Measurements from ENCODE around the gene TTF1. TPM values are rescaled to one million over a fixed set of nuclear protein-coding genes. Genes with fewer than 3 reads are reported as not detected.

Gene TTF1
- total RNA-seq, 1 experiment from 2014 or later, result 23.8 TPM

GRCh38 chr9:132410642-132411041 is 4.0 kb upstream of the TTF1 start:
- TF ChIP-seq ATF6 (CRISPR knock-in tag; IDR thresholded peaks at IDR 0.05) (no peak), E2F1 (CRISPR knock-in tag; IDR thresholded peaks at IDR 0.05) (no peak), ERG (CRISPR knock-in tag; IDR thresholded peaks at IDR 0.05) (no peak), NFATC4 (CRISPR knock-in tag; IDR thresholded peaks at IDR 0.05) (no peak), ZNF423 (CRISPR knock-in tag; IDR thresholded peaks at IDR 0.05) (no peak), NFYB (CRISPR knock-in tag; conservative IDR thresholded peaks at IDR 0.05; ENCODE audit: low read depth) (no peak), FOXP1 (CRISPR knock-in tag; IDR thresholded peaks at IDR 0.05; ENCODE audit: borderline replicate concordance) (no peak), RORB (CRISPR knock-in tag; IDR thresholded peaks at IDR 0.05) (no peak), MYBL2 (CRISPR knock-in tag; IDR thresholded peaks at IDR 0.05) (0 out of 2 replicates have a peak, but pooled peaks have one; percentile 26), ETV6 (CRISPR knock-in tag; IDR thresholded peaks at IDR 0.05) (no peak), ZNF219 (CRISPR knock-in tag; IDR thresholded peaks at IDR 0.05; ENCODE audit: borderline replicate concordance) (no peak), ZMAT4 (CRISPR knock-in tag; IDR thresholded peaks at IDR 0.05) (no peak), CREM (CRISPR knock-in tag; IDR thresholded peaks at IDR 0.05) (no peak), ZNF671 (CRISPR knock-in tag; IDR thresholded peaks at IDR 0.05) (no peak), CTCF (IDR thresholded peaks at IDR 0.05) (no peak), SP1 (CRISPR knock-in tag; conservative IDR thresholded peaks at IDR 0.05) (0 out of 2 replicates have a peak, but pooled peaks have one; percentile 39), KAT7 (CRISPR knock-in tag; IDR thresholded peaks at IDR 0.05; ENCODE audit: borderline replicate concordance) (no peak)
- H3K4me1 Mint-ChIP-seq, result peaks cover 44% of the 10 kb centered on the region
- ChIA-PET CTCF (interaction anchor here (0.5 to 1.9 kb wide), 20 partner anchors 42 to 534 kb away, joined by 3 to 12 read pairs (median 4); partner anchors contain the start of genes BARHL1, SETX and SPACA9), POLR2A (interaction anchor here (0.5 to 0.6 kb wide), 3 partner anchors 55 to 259 kb away, joined by 3 read pairs; no protein-coding TSS in a partner anchor)
- H3K4me3 Mint-ChIP-seq, result peak overlapping the region; percentile 72
- ATAC-seq (no peak; the same call in 1 of the 2 replicates), DNase-seq (ENCODE audit: low spot score) (no peak)
- no peak overlapping the region for H3K27ac Mint-ChIP-seq
- no peaks in the 10 kb centered on the region for H3K9me3 Mint-ChIP-seq
- H3K27me3 Mint-ChIP-seq (ENCODE audit: low read depth), result peaks cover 30% of the 10 kb centered on the region
- no peaks in the 10 kb centered on the region for H3K36me3 Mint-ChIP-seq

- POLR2A ChIA-PET, result interaction anchor here (0.5 to 0.6 kb wide), 3 partner anchors 54 to 259 kb away, joined by 3 read pairs; no protein-coding TSS in a partner anchor
- CTCF ChIA-PET, result interaction anchor here (0.6 to 1.9 kb wide), 19 partner anchors 42 to 535 kb away, joined by 3 to 12 read pairs (median 4); partner anchors contain the start of genes BARHL1, SETX and SPACA9
Measured at GRCh38 chr9:132409828-132410528, 3.3 kb upstream of the TTF1 start, which contains the start of gene CFAP77. TSS of gene CFAP77 (plus strand) at chr9:132410211. CDS start at chr9:132410272, 61 bp downstream.

More at GRCh38 chr9:132409828-132410528, 3.3 kb upstream of the TTF1 start, which contains the start of gene CFAP77:
- Mint-ChIP-seq H3K4me1 (peaks cover 41% of the 10 kb centered on the region), H3K4me3 (peak within 1 kb of the TSS; percentile 72), H3K27ac (no peak within 1 kb of the TSS), H3K36me3 (no peaks in the 10 kb centered on the region), H3K27me3 (ENCODE audit: low read depth) (peaks cover 30% of the 10 kb centered on the region), H3K9me3 (no peaks in the 10 kb centered on the region)
- ATAC-seq, result peak; percentile 34
- TF ChIP-seq PRRX2 (CRISPR knock-in tag; IDR thresholded peaks at IDR 0.05) (no peak), ATF3 (CRISPR knock-in tag; conservative IDR thresholded peaks at IDR 0.05) (no peak), ZNF138 (CRISPR knock-in tag; conservative IDR thresholded peaks at IDR 0.05) (no peak), ESRRA (CRISPR knock-in tag; IDR thresholded peaks at IDR 0.05; ENCODE audit: borderline replicate concordance) (0 out of 2 replicates have a peak, but pooled peaks have one; percentile 20), GTF2I (CRISPR knock-in tag; conservative IDR thresholded peaks at IDR 0.05) (no peak)
- peak; percentile 71 for DNase-seq (ENCODE audit: low spot score)

Data from WTC11 (cell line).